NB4 (cell line): Measurements from ENCODE around the gene FLOT1.

Experiments
- MYC ChIP-seq: IDR thresholded peaks from 2 replicates; pipeline ENCODE4 v1.6.1; 2011; ENCODE audit warnings: low read depth, low read length
- POLR2A ChIP-seq: IDR thresholded peaks from 2 replicates; pipeline ENCODE4 v1.6.1; 2011; ENCODE audit warnings: mild to moderate bottlenecking; ENCODE audit not compliant: insufficient read length; ENCODE audit errors: extremely low read depth
- TF ChIP-seq, protein P1 (sequence below): IDR thresholded peaks from one replicate; pipeline ENCODE4 v1.5.1; 2012; ENCODE audit warnings: low read depth, low read length

DNA sequence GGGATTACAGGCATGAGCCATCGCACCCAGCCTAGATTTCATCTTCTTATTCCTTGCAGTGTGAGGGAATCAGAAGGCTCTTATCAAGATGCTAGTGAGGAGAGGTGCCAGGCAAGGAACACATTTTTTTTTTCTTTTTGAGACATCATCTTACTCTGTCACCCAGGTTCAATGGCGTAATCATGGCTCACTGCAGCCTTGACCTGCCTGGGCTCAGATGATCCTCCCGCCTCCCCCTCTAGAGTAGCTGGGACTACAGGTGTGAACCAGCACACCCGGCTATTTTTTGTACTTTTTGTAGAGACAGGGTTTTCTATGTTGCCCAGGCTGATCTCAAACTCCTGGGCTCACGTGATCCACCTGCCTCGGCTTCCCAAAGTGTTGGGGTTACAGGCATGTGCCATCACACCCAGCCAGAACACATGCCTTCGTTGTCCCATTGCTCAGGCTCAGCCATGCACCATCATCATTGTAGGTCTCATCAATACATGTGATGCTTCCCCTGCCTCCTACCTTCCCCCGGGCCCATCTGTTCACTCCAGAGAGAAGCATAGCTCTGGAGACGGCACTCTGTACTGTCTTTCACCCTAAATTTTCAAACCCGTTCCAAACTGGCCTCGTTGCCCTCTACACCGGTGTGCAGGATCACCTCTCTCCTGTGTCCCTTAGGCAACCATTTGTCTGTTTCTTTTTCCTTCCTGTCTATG lies 10.1 kb downstream of the FLOT1 start:
- TF ChIP-seq POLR2A (no peak), MYC (no peak)
- TF ChIP-seq, protein P1, sequence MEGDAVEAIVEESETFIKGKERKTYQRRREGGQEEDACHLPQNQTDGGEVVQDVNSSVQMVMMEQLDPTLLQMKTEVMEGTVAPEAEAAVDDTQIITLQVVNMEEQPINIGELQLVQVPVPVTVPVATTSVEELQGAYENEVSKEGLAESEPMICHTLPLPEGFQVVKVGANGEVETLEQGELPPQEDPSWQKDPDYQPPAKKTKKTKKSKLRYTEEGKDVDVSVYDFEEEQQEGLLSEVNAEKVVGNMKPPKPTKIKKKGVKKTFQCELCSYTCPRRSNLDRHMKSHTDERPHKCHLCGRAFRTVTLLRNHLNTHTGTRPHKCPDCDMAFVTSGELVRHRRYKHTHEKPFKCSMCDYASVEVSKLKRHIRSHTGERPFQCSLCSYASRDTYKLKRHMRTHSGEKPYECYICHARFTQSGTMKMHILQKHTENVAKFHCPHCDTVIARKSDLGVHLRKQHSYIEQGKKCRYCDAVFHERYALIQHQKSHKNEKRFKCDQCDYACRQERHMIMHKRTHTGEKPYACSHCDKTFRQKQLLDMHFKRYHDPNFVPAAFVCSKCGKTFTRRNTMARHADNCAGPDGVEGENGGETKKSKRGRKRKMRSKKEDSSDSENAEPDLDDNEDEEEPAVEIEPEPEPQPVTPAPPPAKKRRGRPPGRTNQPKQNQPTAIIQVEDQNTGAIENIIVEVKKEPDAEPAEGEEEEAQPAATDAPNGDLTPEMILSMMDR, result no peak
